NOMO-1 treated with dmso at 0.1 percent for 144 hours (cell line): Measurements from ENCODE around the gene ZNF213.

Experiments
- DNase-seq: peaks from one replicate; lab custom pipeline; 2025; ENCODE audit not compliant: unreplicated experiment; lab: John Stamatoyannopoulos, UW

ZNF213 gene

DNA sequence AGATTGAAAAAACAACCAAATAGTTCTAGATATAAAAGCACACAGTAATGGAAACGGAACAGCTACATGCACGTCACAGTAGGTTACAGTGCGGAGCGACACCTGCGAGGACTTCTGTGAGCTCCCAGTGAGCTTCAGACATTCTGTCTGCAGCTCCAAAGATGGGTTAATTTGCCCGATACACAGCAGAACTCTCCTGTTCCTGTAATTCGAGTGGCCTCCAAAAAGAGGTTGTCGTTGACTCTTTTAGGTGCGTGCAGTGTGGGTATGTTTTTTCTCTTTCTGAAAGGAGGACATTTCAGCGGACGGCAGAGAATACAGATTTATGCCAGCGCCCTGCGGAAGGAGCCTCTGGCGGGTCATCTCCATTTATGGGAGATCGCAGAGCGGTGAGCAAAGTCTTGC, 56.1 kb downstream of the ZNF213 start:
- DNase-seq: no peak
